GM19240 (cell line): ENCODE results near the gene AIRE.
"Not testable (repeated sequence)": the region's sequence is repeated elsewhere in the genome, so short reads cannot be mapped to it uniquely, and the experiment has no call there.

Source experiments
- DNase-seq: peaks from one replicate; pipeline ENCODE4 v3.0.0; 2011; ENCODE audit warnings: low spot score; ENCODE audit not compliant: insufficient read length

Gene AIRE

DNA sequence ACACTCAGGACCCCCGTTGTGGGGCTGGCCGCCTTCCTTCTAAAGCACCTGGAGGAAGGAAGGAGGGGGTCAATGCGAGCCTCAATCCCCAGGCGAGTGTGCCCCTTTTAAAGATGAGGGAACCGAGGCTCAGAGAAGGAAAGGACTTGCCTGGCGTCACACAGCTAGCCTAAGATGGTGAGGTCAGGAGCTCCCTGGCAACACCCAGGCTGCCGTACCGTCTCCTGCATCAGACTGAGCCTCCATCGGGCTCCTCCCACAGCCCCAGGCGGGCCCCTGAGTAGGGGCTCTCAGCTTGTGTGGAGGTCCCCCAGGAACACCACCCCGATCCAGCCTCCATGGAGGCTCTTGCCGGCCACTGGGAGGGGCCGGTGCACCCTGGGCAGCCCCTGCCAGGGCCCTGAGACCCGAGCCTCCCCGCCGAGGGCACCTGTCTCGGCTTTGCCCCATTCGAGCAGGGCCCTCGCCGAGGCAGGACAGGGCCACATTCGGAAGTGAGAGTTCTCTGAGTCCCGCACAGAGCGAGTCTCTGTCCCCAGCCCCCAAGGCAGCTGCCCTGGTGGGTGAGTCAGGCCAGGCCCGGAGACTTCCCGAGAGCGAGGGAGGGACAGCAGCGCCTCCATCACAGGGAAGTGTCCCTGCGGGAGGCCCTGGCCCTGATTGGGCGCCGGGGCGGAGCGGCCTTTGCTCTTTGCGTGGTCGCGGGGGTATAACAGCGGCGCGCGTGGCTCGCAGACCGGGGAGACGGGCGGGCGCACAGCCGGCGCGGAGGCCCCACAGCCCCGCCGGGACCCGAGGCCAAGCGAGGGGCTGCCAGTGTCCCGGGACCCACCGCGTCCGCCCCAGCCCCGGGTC lies at the start of gene AIRE:
Gene AIRE, plus strand, starts transcription at position 739 of the 855 bp plus-strand sequence. CDS start 131 bp downstream, outside the sequence.
- DNase-seq = no peak

DNA sequence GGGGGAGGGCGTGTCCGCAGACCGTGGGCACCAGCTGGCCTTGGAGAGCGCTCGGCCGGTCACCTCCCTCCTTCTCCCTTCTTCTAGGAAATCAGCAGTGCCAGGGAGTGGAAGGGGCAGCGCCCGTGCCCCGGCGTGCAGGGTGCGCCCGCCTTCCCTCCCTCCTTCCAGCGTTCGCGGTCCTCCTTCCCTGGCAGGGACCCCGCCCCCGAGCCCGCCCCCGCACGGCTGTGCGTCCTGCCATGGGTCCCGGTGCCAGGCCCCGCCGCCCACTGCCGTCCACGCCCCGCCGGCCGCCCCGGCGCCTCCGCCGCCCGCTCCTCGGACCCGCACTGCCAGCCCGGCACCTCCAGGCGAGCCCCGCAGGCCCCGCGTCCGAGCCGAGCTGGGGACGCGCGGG lies 45.3 kb upstream of the AIRE start:
- DNase-seq = not testable (repeated sequence)

DNA sequence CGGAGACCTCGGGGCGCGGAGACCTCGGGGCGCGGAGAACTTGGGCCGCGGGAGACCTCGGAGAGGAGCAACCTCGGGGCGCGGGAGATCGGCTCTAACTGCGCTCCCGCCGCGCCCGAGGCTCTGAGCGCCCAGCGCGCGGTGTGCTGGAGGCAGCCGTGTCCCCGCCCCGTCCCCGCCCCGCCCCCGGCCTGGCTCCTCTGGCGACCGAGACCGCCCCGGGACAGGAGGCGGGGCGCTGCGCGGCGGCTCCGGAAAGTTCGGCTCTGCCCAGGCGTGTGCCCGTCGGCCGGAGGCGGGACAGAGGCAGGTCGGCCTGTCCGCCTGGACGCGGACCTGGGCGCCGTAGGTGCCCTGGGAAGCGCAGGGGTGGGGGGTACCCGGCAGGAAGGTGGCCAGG lies 44.8 kb upstream of the AIRE start, which contains the start of gene ICOSLG:
Gene ICOSLG, minus strand, starts transcription at position 102 of the 400 bp plus-strand sequence. CDS start 126 bp downstream, outside the sequence.
- DNase-seq = not testable (repeated sequence)

DNA sequence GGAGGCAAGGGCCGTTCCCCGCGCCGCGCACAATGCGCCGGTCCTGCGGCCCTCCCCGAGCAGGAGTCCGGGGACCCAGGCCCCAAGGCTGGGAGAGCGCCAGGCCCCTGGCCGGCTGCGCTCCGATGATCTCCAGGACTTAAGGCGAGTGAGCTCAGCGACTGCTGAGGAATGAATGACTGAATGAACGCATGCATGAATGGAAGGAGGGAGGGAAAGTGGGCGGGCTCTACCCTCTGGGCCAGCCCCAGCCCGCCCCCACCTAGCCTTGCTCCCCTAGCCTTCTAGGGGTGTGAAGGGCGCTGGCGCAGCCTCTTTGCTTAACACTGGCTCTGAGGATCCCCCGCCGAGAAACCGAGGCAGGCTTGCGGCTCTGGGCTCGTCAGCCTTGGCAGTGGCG lies 44.4 kb upstream of the AIRE start:
- DNase-seq = not testable (repeated sequence)

DNA sequence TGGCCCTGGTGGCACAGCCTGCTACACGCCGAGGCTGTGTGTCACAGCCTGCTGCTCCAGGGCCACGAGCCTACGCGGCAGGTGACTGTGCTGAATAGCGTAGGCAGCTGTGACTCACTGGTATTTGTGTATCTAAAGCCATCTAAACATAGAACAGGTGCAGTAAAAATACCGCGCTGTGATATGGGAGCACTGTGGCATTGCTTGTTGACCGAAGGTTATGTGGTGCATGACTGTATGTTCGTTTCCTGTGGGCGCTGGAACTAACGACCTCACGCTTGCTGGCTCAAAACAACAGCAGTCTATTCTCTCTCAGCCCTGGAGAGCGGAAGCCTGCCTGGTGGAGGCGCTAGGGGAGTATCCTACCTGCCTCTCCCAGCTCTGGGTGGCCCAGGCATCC lies 41.7 kb upstream of the AIRE start:
- not testable (repeated sequence) for DNase-seq

DNA sequence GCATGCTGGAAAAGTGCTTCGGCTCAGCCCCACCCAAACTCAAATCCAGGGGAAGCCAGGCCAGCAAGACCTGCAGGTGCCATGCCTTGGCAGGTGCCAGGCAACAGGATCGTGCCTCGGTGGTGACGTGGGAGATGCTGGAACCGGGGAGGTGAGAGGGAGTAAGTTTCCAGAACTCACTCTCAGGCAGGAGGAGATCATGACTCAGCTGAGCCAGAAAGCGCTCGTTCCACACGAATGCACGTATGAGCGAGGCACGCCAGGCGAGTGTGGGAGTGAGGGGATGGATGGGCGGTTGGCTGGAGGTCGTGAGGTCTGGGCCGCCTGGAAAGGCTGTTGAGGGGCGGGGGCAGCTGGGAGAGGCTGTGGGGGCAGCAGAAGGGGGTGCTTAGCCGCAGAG lies 37.8 kb upstream of the AIRE start:
- not testable (repeated sequence) for DNase-seq

DNA sequence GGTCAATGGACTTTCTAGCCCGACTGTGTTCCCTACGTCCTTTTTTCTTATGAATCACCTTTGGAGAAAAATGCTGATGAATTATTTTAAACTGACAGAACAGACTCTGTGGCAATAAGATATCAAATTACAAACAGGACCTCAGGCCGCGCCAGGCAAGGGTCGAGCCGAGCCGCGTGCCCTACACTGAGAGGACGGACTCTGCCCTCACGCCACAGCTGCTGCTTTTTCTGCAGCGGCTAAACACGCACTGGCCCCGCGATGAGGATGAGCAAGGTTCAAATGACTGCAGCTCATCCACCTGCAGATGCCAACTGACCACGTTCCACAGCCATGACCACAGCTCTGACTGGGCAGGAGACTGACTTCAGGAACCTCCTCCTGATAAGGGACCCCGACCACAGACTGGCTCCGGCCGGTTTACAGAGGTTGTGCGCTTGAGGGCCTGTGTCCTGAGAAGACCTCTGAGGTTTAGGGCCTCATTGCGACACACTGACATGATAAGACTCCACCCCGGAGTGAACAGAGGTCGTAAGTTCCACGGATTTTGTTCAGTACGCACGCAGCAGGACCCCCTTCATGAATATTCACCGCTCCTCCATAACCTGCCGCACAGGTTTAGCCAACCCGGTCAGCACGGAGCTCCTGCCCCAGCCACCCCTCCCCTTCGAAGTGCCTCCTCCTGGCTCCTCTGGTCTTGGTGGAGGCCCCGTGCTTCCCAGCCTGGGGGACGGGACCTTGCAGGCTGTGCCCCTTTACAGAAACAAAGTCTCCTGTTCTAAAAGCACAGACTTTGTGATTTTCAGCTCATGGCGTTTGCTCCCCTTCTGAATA lies 36.3 kb upstream of the AIRE start:
- not testable (repeated sequence) for DNase-seq

DNA sequence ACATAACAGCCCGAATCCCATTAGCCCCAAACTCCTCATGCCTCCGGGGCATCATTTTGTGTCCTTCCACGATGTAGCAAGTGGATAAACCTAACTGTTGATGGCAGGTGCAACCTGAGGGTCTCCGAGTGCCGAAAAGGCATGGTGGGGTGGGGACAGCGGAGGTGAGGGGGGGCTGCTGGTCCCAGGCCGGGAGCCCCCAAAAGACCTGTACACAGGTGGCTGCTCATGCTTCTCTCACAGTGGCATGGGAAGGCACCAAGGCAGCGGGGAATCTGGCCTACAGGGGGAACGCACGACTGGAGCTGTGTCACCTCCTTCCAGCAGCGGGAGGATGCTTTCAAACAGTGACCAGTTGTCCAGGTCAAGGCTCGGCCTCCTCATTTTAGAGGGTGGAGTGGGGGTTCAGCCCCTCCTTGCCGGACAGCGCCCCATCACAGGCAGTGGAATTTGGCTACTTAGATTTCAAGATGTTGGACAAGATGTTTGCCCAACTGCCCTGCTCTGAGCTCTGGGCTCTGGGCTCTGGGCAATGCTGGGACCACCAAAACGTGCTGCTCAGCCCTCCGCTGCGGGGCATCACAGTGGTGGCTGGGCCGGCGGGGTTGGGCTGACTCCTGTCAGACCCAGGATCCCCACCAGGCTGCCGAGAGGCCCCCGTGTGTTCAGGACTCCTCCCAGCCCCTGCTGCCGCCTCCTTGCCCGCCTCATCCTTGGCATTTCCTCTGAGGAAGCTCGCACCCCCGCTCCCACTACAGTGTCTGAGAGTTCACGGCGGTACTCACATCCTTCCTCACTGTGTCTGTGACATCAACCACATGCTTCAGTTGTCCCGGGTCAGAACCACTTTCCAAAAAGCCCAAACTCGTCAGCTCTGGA lies 31.6 kb upstream of the AIRE start:
- peak; percentile 2 for DNase-seq

DNA sequence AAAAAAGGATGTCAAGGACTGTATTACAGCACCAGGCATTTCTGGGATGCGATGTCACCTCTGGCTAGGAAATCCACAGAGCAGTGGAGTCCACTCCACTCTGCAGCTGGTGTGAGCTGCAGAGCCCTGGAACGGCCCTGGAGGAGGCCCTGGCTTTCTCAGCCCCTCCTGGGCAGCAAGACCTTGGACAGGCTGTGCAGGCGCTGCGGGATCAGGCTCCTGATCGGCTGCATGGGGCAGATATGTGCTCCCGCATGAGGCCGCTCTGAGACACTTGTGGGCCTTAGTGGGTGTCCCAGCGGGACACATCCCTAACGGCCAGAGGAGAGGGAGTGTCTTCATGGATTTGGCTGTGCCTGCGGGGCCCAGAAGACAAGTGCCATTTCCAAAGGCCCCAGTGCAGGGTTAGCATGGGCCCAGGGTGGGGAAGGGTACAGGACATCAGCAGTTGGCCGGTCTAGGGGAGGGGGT lies 30.1 kb upstream of the AIRE start:
- peak; percentile 0 for DNase-seq

DNA sequence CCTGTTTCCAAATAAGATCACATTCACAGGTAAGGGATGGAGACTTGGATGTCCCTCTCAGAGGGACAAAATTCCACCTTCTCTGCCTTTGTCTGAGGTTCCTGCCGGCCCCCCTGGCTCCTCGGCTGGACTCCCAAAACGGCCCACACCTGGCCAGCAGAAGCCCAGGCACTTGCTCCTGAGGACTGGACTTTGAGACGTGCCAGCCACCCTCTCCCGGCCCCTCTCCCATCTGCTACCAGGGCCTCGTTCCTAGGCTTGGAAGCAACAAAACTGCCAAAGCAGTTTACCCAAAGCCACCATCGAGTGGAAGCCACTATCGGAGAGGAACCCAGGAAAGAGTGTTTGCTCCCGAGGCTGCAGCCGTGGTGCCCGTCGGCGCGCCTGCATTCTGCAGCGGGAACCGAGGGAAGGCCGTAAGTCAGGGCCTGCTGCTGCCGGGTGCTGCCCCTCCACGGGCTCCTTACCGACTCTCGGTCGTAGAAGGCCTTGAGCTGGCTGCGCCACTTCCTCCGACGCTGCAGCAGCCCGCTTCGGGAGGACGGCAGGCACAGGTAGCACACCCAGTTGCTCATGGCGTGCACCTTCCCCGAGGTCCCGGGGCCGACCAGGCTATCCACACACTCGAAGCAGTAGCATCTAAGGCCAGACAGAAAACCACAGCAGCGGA lies 27.5 kb upstream of the AIRE start:
- no peak for DNase-seq

DNA sequence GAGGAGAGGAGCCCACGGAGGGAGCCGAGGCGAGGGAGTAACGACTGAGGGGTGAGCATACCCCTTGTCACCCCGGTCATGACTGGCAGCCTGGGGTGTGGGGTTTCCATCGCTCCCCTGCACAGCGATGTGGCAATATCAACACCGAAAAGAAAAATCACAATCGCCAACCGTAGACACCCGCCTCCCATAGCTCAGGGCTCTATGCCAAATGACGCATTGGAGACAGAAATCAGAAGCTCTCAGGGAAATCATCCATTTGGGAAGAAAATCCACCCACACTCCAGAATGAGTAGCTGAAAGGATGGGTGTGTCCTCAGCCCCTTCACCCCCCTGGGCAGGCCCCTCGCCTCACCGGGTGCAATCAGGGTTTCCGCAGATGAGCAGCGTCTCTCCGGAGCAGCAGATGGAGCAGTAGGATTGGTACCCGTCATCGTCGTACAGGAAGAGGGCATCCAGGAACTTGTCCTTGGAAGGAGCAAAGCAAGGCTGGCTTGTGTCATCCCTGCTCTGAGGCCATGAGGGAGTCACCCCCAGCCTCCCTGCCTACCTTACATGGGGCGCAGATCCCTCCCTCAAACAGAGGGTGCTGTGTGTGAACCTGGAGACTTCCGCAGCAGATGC lies 26.5 kb upstream of the AIRE start:
- DNase-seq = no peak

DNA sequence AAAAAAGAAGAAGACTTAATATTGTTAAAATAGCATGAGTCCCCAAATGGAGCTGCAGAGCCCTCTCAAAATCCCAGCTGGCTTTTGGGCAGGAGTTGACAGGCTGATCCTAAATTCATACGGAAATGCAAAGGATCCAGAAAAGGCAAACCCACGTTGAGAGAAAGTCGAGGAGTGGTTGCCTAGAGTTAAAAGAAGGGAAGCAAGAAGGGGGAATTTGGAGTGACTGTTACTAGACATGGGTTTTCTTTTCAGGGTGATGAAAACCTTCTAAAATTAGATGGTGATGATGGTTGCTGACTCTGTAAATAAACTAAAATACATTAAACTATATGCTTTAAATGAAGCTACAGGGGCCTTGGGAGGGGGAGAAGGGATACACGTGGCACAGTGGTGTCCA lies 25.6 kb upstream of the AIRE start:
- no peak for DNase-seq

DNA sequence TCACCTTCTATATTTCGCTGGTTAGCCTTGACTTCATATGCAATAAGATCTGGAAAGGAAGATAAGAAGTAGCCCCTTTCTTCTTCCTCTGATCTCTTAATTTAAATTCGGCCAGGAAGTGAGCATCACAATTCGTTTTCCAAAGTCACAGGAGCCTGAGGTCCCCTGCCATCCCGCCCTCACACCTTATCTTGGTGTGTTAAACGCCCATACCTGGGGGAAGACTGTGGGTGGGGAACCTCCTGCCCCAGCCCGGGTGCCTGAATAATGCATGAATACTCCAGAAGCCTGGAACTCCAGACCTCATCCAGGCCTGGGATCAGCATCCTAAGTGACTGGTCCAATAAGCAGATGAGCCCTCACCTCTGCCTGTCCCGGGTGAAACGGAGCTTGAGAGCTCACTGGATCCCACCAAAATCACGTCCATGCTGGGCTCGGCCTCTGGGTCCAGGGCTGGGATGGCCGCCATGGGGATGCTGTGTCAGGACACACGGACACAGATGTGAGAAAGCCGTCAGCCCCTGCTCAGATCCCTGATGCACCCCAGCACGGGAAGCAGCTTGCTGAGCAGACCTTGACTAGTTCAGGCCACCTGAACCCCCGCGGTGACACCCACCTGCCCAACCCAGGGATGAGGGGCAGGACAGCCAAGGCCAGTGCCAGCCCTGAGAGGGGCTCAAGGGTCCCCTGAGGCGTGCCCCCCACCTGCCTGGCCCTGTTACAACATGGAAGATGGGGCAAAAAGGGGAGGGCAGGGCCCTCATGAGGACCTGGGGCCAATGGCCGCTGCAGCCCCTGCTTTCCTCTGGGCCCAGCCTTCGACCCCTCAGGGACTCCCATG lies 24.7 kb upstream of the AIRE start:
- no peak for DNase-seq

DNA sequence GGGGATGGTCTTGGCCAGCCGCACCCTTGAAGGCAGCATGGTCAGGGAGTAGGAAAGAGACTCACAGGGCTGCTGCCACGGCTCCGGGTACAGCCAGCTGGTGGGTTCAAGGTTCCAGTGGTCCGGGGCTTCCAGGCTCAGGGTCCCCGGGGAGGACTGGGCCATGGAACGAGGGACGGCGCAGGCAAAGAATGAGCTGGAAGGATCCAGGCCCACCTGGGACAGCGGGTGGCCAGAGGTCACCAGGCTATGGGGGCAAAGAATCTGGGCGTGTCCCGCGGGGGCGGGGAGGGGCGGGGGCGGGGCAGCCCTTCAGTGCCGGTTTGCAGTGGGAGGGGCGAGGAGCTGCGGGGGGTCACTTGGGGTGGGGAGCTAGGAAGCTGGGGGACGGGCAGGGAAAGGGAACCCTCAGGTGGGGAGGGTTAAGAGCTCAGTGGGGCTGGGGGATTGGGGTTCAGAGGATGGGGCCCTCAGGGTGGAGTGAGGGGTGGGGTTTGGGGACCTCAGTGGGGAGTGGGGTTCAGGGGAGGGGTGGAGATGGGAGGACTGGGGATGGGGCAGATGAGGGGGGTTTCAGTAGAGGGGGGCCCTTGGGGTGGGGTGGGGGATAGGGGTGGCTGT lies 23.9 kb upstream of the AIRE start, which contains the start of gene DNMT3L:
Gene DNMT3L, minus strand, starts transcription at position 223 of the 621 bp plus-strand sequence. CDS start 638 bp downstream, outside the sequence.
- DNase-seq = no peak

DNA sequence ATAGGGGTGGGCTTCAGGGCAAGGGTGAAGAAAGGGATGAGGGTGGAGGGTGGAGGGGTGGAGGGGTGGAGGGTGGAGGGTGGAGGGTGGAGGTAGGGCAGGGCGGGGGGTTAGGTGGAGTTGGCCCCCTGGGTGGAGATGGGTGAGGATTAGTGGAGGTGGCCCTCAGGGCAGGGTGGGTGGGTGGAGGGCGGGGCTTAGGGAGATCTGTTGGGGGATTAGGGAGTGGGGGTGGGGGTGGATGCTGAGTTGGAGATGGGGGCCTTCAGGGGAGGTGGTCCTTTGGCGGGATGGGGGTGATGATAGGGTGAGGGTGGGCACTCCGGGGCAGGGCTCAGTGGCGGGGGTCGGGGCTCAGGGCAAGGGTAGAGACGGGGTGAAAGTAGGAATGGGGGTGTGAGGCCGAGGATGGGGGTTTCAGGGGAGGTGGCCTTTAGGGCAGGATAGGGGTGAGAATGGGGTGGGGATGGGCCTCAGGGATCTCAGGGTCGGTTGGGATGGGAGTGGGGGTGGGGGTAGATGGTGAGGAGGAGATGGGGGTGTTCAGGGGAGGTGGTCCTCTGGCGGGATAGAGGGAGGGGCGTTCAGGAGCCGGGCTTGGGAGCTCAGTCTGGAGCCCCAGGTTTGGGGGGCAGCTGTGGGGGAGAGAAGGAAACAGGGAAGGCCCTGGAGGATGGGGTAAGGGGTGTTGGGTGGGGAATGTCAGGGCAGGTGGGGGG lies 23.2 kb upstream of the AIRE start:
- DNase-seq = no peak

DNA sequence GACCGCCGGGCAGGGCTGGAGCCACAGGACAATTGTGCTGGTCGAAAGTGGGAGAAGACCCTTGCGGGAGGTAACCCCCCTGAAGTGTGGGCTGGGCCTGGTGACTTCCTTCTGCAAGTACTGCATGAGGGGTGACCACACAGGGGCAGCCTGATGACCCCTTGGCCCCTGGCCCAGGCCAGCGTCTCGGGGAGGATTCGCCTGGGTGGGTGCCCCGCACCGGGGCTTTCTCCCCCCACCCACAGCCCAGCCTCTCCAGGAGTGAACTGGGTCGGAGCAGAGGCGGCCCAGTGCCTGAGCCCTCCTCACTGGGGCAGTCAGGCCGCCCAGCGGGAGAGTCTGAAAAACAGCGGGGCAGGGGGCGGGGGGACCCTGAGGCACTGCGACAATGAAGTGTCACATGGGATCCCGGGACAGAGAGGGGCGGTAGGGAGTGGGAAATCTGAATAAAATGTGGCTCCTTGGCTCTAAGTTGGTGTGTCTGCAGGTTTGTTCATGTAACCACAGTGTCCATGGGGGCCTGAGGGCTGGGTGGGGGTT lies 22.4 kb upstream of the AIRE start:
- DNase-seq = no peak

DNA sequence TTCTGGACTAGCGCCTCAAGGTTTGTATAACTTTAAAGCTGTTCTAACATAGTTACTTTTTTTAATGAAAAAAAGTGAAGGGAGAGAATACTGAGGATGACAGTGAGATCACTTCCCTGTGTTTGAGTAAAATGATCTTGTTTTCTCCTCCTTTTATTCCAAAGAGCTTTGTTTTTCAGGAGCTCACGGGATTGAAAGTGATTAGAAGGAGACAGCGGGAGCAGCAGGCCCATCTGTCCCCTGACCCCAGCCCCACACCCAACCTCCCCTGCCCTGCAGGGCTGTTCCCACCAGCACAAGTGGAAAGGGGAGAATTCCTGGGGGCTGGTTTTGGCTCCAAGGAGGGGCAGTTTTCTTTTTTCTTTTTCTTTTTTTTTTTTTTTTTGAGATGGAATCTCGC lies 21.9 kb upstream of the AIRE start:
- DNase-seq = no peak
